NCI-H187 treated with DMSO at 0.1 percent for 48 hours (cell line): ENCODE measurements around the gene KDM2A.

Experiments used
- DNase-seq: peaks from one replicate; lab custom pipeline; 2025; lab: John Stamatoyannopoulos, UW

The KDM2A gene

DNA sequence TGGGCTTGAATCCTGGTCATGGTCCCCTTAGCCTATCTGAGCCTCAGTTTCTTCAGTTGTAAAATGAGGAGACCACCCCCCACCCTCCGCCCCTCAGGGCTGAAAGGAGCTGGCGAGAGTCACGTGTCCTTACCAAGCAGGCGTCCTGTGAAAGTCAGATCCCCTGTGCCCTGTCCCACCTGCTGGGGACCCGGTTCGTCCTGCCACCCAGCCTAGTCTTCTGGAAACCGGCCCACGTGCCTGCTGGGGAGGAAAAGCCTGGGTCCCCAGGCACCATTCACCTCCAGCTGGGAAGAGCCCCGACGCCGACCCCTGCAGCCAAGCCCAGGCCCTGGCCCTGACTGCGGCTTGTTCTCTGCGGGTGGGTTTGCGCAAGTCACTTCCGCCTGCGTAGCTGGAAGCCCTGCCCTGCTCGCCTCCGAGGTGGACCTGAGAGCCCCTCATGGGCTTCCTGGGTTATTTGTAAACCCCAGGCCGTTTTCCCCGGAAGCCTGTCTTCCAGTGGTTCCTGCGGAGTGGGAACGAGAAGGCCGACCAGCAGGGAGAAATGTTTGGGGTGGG lies 183.6 kb downstream of the KDM2A start:
- no peak for DNase-seq

DNA sequence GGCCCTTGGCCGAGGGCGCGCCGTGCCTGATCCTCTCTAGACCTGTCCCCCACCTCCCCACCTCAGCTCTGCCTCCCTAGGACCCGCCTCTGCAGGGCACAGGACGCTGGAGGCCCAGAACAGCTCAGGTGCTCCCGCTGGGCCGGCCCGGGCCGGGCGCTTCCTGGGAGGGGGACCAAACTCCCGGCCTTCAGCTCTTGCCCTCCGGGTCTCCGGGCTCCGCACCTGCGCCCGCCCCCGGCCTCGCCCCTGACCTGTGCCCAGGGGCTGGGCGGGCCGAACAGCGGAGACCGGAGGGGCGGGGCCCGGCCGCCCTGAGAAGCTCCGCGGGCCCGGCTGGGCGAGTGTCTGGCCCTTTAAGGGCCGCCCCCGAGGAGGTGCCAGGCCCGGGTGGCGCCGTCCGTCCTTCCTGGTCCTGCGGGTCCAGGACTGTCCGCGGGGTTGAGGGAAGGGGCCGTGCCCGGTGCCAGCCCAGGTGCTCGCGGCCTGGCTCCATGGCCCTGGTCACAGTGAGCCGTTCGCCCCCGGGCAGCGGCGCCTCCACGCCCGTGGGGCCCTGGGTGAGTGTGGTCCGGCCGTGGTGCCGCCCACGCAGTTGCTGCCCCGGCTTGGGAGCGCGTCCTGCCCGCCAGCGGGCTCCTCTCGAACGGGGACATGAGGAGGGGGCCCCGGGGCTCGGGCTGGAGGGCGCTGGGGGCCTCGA lies 184.2 kb downstream of the KDM2A start, which contains the start of gene SSH3:
Gene SSH3, plus strand, starts transcription at position 399 of the 703 bp plus-strand sequence. Its CDS starts 96 bp downstream, at position 495.
- DNase-seq: no peak

DNA sequence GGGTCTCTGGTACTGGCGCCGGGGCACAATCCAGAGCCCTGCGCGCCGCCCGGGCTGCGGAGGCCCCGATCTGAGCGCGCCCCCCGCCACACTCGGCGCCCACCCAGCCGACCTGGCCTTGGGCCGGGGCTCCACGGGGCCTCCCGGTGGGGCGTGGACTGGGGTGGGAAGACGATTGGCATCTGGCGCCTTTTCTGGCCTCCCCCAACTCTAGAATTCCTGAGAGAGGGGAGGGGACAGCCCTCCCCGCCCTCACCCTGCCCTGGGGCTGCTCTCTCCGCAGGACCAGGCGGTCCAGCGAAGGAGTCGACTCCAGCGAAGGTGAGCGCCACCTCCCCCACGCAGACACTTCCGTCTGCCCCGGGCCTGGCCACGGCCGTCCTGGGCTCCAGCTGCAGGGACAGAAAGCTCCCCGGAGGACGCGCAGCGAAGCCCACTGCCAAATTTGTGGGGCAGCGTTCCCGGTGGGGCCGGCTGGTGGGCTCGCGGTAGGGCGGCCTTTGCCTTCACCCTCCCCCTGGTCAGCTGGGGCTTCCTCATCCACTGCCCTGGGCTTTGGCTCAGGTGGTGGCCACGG lies 184.9 kb downstream of the KDM2A start:
- no peak for DNase-seq

DNA sequence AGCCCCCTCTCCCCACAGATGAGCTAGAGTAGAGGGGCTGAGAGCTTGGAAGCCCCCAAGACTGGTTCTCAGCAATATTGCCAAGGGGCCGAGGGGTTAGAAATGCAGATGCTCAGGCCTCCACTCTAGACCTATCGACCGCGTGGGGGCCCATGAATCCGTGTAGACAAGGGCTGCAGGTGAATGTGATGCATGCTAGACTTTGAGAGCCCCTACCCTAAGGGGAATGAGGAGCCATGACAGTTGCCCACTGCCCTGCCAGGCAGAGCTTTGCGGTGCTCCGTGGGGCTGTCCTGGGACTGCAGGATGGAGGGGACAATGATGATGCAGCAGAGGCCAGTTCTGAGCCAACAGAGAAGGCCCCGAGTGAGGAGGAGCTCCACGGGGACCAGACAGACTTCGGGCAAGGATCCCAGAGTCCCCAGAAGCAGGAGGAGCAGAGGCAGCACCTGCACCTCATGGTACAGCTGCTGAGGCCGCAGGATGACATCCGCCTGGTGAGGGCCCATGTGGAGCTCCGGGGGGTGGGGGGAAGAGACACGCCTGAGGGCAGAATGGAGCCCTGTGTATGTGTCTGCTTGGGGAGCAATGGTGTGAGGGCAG lies 185.5 kb downstream of the KDM2A start:
- no peak for DNase-seq

DNA sequence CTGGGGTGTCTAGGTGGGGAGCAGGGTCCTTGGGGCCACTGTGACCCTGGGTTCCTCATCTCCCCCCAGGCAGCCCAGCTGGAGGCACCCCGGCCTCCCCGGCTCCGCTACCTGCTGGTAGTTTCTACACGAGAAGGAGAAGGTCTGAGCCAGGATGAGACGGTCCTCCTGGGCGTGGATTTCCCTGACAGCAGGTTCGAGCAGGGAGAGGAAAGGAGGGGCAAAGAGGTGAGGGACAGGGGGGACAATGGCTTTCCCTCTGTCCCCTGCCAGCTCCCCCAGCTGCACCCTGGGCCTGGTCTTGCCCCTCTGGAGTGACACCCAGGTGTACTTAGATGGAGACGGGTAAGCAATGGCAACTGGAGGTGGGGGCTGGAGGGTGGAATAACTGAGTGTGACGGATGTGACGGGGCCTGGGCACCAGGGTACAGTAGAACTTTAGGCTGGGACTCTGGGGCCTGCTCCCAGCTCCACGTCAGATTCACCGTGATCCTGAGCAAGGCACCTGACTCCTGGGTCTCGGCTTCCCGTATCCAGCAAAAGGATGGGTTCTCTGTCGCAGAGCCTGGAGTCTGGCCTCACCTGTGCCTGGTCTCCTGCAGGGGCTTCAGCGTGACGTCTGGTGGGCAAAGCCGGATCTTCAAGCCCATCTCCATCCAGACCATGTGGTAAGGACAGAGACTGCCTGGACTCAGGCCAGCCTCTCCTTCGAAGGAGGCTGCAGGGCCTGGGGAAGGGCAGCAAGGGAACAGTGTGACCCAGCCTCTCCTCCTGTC lies 187.9 kb downstream of the KDM2A start:
- DNase-seq: no peak

DNA sequence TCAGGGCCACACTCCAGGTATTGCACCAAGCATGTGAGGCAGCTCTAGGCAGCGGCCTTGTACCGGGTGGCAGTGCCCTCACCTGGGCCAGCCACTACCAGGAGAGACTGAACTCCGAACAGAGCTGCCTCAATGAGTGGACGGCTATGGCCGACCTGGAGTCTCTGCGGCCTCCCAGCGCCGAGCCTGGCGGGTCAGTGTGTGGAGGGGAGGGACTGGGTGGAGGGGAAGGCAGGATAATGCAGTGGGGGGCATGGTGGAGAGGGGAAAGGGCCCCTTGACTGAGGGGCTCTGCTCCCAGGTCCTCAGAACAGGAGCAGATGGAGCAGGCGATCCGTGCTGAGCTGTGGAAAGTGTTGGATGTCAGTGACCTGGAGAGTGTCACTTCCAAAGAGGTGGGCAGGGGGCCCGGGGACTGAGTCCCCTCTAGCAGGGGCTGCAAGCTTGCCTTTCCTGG lies 188.5 kb downstream of the KDM2A start:
- DNase-seq: no peak
